Right forelimb (tissue), 1 donor: ENCODE data around the gene SCUBE1.
"Not testable (repeated sequence)": the region's sequence is repeated elsewhere in the genome, so short reads cannot be mapped to it uniquely, and the experiment has no call there.

ENCODE experiments used
- DNase-seq: peaks from one replicate; pipeline ENCODE4 v3.0.0-alpha.2; 2018

Gene SCUBE1

GRCh38 chr22:43300891-43301676 lies 42.1 kb downstream of the SCUBE1 start:
- DNase-seq: no peak

GRCh38 chr22:43299736-43300135 lies 43.4 kb downstream of the SCUBE1 start:
- no peak for DNase-seq

GRCh38 chr22:43298062-43298801 lies 44.9 kb downstream of the SCUBE1 start:
- no peak for DNase-seq

GRCh38 chr22:43297270-43298061 lies 45.7 kb downstream of the SCUBE1 start:
- DNase-seq: no peak

- DNase-seq: no peak
These were observed 46.8 kb downstream of the SCUBE1 start for GRCh38 chr22:43296276-43296902.

GRCh38 chr22:43295660-43296059 lies 47.5 kb downstream of the SCUBE1 start:
- no peak for DNase-seq

- DNase-seq: no peak
These were observed 48.0 kb downstream of the SCUBE1 start for GRCh38 chr22:43295173-43295572.

GRCh38 chr22:43293655-43294392 lies 49.3 kb downstream of the SCUBE1 start:
- DNase-seq: no peak

GRCh38 chr22:43293259-43293654 lies 49.9 kb downstream of the SCUBE1 start:
- DNase-seq: no peak

GRCh38 chr22:43292630-43293018 lies 50.5 kb downstream of the SCUBE1 start:
- no peak for DNase-seq

- DNase-seq: no peak
These were observed 51.8 kb downstream of the SCUBE1 start for GRCh38 chr22:43291381-43291780.

- no peak for DNase-seq
These were observed 53.0 kb downstream of the SCUBE1 start for GRCh38 chr22:43289976-43290721.

GRCh38 chr22:43289531-43289963 lies 53.6 kb downstream of the SCUBE1 start:
- no peak for DNase-seq

GRCh38 chr22:43288807-43289420 lies 54.3 kb downstream of the SCUBE1 start:
- DNase-seq: no peak

- DNase-seq: no peak
These were observed 54.8 kb downstream of the SCUBE1 start for GRCh38 chr22:43288378-43288777.

GRCh38 chr22:43287441-43287840 lies 55.7 kb downstream of the SCUBE1 start:
- no peak for DNase-seq

GRCh38 chr22:43281394-43281793 lies 61.8 kb downstream of the SCUBE1 start:
- no peak for DNase-seq

- DNase-seq: not testable (repeated sequence)
These were observed 62.7 kb downstream of the SCUBE1 start for GRCh38 chr22:43280523-43280886.

- no peak for DNase-seq
These were observed 63.2 kb downstream of the SCUBE1 start for GRCh38 chr22:43279867-43280522.

- no peak for DNase-seq
These were observed 65.1 kb downstream of the SCUBE1 start for GRCh38 chr22:43277987-43278601.
